Activated naive CD4-positive, alpha-beta T cell treated with anti-CD3 and anti-CD28 coated beads, Interleukin-2, amount 50 U/mL, for 24 hours (primary cell): Measurements from ENCODE around the gene PIH1D2.
"Not testable (repeated sequence)": the region's sequence is repeated elsewhere in the genome, so short reads cannot be mapped to it uniquely, and the experiment has no call there.

ENCODE experiments used
- H3K27ac Mint-ChIP-seq: one replicate; pipeline ENCODE4 v1.8.0; 2021; ENCODE audit warnings: mild to moderate bottlenecking, mixed read lengths
- H3K27me3 Mint-ChIP-seq: one replicate; pipeline ENCODE4 v1.8.0; 2021; ENCODE audit warnings: mixed read lengths
- H3K36me3 Mint-ChIP-seq: one replicate; pipeline ENCODE4 v1.8.0; 2021; ENCODE audit warnings: mixed read lengths
- H3K4me1 Mint-ChIP-seq: one replicate; pipeline ENCODE4 v1.8.0; 2021; ENCODE audit warnings: mixed read lengths
- H3K4me3 Mint-ChIP-seq: one replicate; pipeline ENCODE4 v1.8.0; 2021; ENCODE audit warnings: mild to moderate bottlenecking, mixed read lengths
- H3K9me3 Mint-ChIP-seq: one replicate; pipeline ENCODE4 v1.8.0; 2021; ENCODE audit warnings: mixed read lengths

The PIH1D2 gene

GRCh38 chr11:112086422-112087191 is 12.8 kb upstream of the PIH1D2 start, which contains the start of the genes SDHD and TIMM8B:
SDHD (plus strand) TSS chr11:112086873; CDS start chr11:112086908, 35 bp downstream.
TIMM8B (minus strand) TSS chr11:112086756; CDS start chr11:112086723, 33 bp downstream.
- H3K9me3 Mint-ChIP-seq = no peaks in the 10 kb centered on the region
- H3K4me1 Mint-ChIP-seq = peaks cover 63% of the 10 kb centered on the region
- H3K36me3 Mint-ChIP-seq = peaks cover 48% of the 10 kb centered on the region
- no peaks in the 10 kb centered on the region for H3K27me3 Mint-ChIP-seq
- H3K4me3 Mint-ChIP-seq = peak within 1 kb of the TSS; percentile 100
- H3K27ac Mint-ChIP-seq = peak within 1 kb of the TSS; percentile 100

DNA sequence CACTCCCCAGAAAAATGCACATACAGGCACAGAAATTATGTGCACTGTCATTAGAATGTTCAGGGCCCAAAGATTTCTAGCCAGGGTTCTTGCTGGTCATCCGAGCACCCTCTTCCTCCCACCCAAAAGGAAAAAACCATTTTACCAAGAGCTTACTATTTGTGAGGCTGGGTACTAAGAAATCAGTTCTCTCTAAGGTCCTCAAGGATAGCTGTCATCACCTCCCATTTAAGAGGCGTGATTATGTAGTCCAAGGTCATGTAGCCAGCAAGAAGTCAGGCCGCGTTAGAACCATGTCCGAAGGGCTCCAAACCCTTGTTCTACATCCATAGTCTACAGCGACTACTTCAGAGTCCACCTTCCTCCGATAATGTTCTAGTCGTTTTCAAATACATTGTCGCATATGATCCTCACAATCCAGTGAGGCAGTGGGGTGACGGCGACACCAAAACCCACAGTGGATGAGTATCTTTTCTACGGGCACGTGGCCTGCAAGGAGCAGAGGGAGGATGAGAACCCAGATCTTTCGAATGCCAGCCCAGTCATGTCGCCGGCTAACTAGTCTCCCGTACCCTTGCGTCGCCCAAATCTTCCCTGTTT is 12.1 kb upstream of the PIH1D2 start:
- no peaks in the 10 kb centered on the region for H3K27me3 Mint-ChIP-seq
- H3K36me3 Mint-ChIP-seq = peaks cover 41% of the 10 kb centered on the region
- peak overlapping the region; percentile 100 for H3K27ac Mint-ChIP-seq
- H3K4me3 Mint-ChIP-seq = peak overlapping the region; percentile 100
- peaks cover 57% of the 10 kb centered on the region for H3K4me1 Mint-ChIP-seq
- H3K9me3 Mint-ChIP-seq = no peaks in the 10 kb centered on the region

DNA sequence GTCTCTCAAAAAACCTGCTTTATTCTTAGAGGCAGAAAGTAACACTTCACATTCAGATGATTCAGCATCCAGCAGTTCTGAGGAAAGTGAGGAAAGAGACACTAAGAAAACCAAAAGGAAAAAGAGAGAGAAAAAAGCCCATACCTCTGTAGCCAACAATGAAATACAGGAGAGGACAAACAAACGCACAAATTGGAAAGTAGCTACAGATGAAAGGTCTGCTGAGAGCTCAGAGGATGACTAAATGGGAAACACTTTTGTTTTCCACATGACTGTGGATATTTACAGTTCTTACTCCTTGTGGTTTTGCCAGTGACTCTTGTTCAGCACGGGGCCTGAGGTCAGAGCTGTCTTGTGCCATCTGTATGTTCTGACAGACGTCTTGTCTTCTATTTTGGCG is 8.9 kb upstream of the PIH1D2 start:
- H3K36me3 Mint-ChIP-seq = peaks cover 25% of the 10 kb centered on the region
- H3K4me3 Mint-ChIP-seq = no peak overlapping the region
- peak overlapping the region; percentile 82 for H3K27ac Mint-ChIP-seq
- no peaks in the 10 kb centered on the region for H3K9me3 Mint-ChIP-seq
- no peaks in the 10 kb centered on the region for H3K27me3 Mint-ChIP-seq
- peaks cover 36% of the 10 kb centered on the region for H3K4me1 Mint-ChIP-seq

- no peak overlapping the region for H3K27ac Mint-ChIP-seq
- H3K9me3 Mint-ChIP-seq = no peaks in the 10 kb centered on the region
- H3K4me1 Mint-ChIP-seq = no peaks in the 10 kb centered on the region
- H3K27me3 Mint-ChIP-seq = no peaks in the 10 kb centered on the region
- H3K4me3 Mint-ChIP-seq = no peak overlapping the region
- H3K36me3 Mint-ChIP-seq = peaks cover 4% of the 10 kb centered on the region
These were observed 10.9 kb downstream of the PIH1D2 start for GRCh38 chr11:112062923-112063322.

- Mint-ChIP-seq H3K27me3 (no peaks in the 10 kb centered on the region), H3K36me3 (peaks cover 18% of the 10 kb centered on the region), H3K4me1 (peaks cover 7% of the 10 kb centered on the region), H3K4me3 (no peak overlapping the region), H3K27ac (no peak overlapping the region), H3K9me3 (no peaks in the 10 kb centered on the region)
These were observed 15.7 kb downstream of the PIH1D2 start for GRCh38 chr11:112058103-112058502.

- Mint-ChIP-seq H3K4me1 (peaks cover 7% of the 10 kb centered on the region), H3K36me3 (peaks cover 18% of the 10 kb centered on the region), H3K4me3 (no peak overlapping the region), H3K27ac (peak overlapping the region; percentile 41), H3K9me3 (no peaks in the 10 kb centered on the region), H3K27me3 (no peaks in the 10 kb centered on the region)
These were observed 16.6 kb downstream of the PIH1D2 start for GRCh38 chr11:112057170-112057569.

DNA sequence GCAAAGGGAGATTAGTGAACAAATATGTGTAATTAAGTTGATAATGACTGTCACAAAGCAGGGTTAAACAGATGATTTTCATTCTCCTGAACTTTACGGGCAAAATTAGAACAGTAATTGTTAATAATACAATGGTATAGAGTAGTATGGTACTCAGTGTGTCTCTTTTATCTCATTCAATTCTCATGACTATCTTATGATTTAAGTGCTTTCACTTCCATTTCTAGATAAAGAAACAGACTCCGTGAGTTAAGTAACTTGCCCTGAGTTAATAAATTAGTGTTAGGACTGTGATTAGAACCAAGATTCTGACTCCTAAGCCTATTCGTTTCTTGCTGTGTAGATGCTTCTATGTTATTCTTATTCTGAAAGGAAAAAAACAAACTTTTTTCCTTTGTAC is 22.0 kb downstream of the PIH1D2 start:
- H3K27ac Mint-ChIP-seq = no peak overlapping the region
- H3K9me3 Mint-ChIP-seq = no peaks in the 10 kb centered on the region

DNA sequence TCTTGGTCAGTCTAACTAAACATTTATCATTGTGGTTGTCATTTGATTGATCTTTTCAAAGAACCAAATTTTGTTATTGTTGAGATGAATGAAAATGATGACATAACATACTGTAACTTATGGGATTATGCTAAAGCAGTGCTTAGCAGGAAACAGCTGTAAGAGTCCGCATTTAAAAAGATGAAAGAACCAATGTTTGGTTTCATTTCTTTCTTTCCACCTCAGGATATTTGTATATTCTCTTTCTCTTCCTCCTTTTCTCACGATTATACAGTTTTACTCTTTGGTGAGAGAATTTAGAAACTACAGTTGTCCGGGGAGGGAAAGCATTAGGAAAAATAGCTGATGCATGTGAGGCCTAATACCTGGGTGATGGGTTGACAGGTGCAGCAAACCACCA is 23.1 kb downstream of the PIH1D2 start:
- Mint-ChIP-seq H3K36me3 (peaks cover 42% of the 10 kb centered on the region), H3K27me3 (no peaks in the 10 kb centered on the region), H3K4me3 (no peak overlapping the region), H3K9me3 (no peaks in the 10 kb centered on the region), H3K4me1 (peaks cover 39% of the 10 kb centered on the region), H3K27ac (no peak overlapping the region)

More for the DNA sequence above, 22.0 kb downstream of the PIH1D2 start:
- Mint-ChIP-seq H3K4me3 (no peak overlapping the region), H3K27me3 (no peaks in the 10 kb centered on the region), H3K36me3 (peaks cover 39% of the 10 kb centered on the region), H3K4me1 (peaks cover 38% of the 10 kb centered on the region)

- no peak overlapping the region for H3K27ac Mint-ChIP-seq
- H3K4me3 Mint-ChIP-seq = no peak overlapping the region
- H3K9me3 Mint-ChIP-seq = no peaks in the 10 kb centered on the region
- peaks cover 47% of the 10 kb centered on the region for H3K36me3 Mint-ChIP-seq
- peaks cover 39% of the 10 kb centered on the region for H3K4me1 Mint-ChIP-seq
- H3K27me3 Mint-ChIP-seq = no peaks in the 10 kb centered on the region
These were observed 24.0 kb downstream of the PIH1D2 start for GRCh38 chr11:112049777-112050176.

- H3K27me3 Mint-ChIP-seq, H3K4me3 Mint-ChIP-seq, H3K9me3 Mint-ChIP-seq, H3K27ac Mint-ChIP-seq: not testable (repeated sequence)
- Mint-ChIP-seq H3K36me3 (peaks cover 49% of the 10 kb centered on the region), H3K4me1 (peaks cover 39% of the 10 kb centered on the region)
These were observed 25.6 kb downstream of the PIH1D2 start for GRCh38 chr11:112048256-112048655.

DNA sequence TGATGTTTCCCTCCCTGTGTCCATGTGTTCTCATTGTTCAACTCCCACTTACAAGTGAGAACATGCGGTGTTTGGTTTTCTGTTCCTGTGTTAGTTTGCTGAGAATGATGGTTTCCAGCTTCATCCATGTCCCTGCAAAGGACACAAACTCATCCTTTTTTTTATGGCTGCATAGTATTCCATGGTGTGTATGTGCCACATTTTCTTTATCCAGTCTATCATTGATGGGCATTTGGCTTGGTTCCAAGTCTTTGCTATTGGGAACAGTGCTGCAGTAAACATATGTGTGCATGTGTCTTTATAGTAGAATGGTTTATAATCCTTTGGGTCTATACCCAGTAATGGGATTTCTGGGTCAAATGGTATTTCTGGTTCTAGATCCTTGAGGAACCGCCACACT is 27.2 kb downstream of the PIH1D2 start:
- peaks cover 45% of the 10 kb centered on the region for H3K36me3 Mint-ChIP-seq
- H3K27me3 Mint-ChIP-seq = not testable (repeated sequence)

GRCh38 chr11:112044961-112045360 is 28.9 kb downstream of the PIH1D2 start:
- H3K4me3 Mint-ChIP-seq = no peak overlapping the region
- peaks cover 44% of the 10 kb centered on the region for H3K36me3 Mint-ChIP-seq
- no peaks in the 10 kb centered on the region for H3K27me3 Mint-ChIP-seq
- no peaks in the 10 kb centered on the region for H3K9me3 Mint-ChIP-seq
- H3K4me1 Mint-ChIP-seq = peaks cover 48% of the 10 kb centered on the region
- H3K27ac Mint-ChIP-seq = no peak overlapping the region

More for the DNA sequence above, 27.2 kb downstream of the PIH1D2 start:
- H3K4me3 Mint-ChIP-seq, H3K27ac Mint-ChIP-seq, H3K9me3 Mint-ChIP-seq: not testable (repeated sequence)
- peaks cover 47% of the 10 kb centered on the region for H3K4me1 Mint-ChIP-seq

DNA sequence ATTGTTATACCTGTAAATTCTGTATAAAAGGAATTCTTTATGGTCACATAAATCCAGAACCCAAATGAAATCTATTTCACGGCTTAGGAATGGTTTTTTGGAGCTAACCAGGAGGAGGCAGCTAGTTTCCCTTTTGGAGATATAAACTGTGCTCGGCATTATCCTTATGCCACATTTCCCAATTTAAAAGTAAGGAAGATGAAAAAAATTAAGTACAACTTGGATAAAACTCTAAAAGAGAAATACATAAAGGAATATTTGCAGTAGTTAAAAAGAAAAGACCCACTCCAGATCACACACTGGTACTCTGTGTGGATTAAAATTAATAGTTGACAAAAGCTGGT is 30.9 kb downstream of the PIH1D2 start:
- H3K27me3 Mint-ChIP-seq = no peaks in the 10 kb centered on the region
- H3K36me3 Mint-ChIP-seq = peaks cover 36% of the 10 kb centered on the region
- H3K4me3 Mint-ChIP-seq = no peak overlapping the region
- H3K27ac Mint-ChIP-seq = peak overlapping the region; percentile 17
- H3K9me3 Mint-ChIP-seq = no peaks in the 10 kb centered on the region
- peaks cover 35% of the 10 kb centered on the region for H3K4me1 Mint-ChIP-seq

DNA sequence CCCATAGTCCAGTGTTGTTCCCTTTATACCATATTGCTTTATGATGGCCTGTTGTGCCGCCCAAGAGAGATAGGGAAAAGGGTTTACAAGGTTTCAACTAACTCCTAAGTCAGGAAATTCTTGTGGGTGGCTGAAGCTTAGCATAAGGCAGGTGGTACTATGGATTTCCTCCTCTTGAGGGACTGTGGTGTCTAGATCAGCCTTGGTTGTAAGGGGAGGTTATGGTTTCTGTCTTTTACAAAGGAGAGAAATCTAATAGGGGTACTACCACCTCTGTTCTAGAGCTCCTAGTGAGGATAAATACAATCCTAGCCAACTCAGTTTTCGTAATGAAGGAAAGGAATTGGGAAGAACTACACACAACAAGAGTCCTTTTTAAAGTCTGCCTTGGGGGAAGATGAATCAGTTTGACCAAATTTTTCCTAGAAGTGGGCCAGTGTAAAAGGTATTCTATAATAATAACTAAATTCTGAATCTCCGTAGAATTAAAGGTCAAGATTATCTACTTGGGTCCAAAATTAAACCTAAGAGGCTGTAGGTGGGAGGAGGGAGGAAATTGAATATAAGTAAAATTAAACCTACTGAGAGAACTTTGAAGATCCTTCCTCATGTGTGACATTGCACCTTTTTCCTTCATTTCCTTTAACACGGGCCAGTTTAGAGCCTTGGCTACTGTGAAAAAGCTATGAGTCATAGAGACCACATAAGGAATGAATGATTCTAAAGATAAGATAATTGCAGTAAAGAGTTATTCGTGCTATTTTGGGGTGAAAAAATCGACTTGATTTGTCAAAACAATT is 31.5 kb downstream of the PIH1D2 start:
- Mint-ChIP-seq H3K4me3 (no peak overlapping the region), H3K9me3 (no peaks in the 10 kb centered on the region), H3K36me3 (peaks cover 35% of the 10 kb centered on the region), H3K27me3 (no peaks in the 10 kb centered on the region), H3K27ac (peak overlapping the region; percentile 17), H3K4me1 (peaks cover 29% of the 10 kb centered on the region)

- Mint-ChIP-seq H3K36me3 (peaks cover 19% of the 10 kb centered on the region), H3K27ac (no peak overlapping the region), H3K27me3 (no peaks in the 10 kb centered on the region), H3K4me1 (peaks cover 20% of the 10 kb centered on the region), H3K9me3 (no peaks in the 10 kb centered on the region), H3K4me3 (no peak overlapping the region)
These were observed 36.3 kb downstream of the PIH1D2 start for GRCh38 chr11:112037527-112037926.

DNA sequence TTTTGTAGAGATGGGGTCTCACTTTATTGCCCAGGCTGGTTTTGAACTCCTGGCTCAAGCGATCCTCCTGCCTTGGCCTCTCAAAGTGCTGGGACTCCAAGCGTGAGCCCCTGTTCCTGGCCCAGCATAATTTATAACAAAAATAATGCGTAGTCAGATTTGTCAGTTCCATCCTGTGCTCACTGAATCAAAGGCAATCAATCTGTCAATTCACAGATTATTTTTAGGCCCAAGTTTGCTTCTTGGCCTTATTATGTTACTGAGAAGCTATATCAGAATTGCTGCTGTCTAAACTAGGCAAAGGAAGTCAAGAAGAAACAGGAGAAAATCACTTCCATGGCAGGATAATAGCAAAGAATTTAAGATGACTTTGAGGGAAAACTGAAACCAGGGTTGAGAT is 39.9 kb downstream of the PIH1D2 start:
- no peak overlapping the region for H3K4me3 Mint-ChIP-seq
- H3K27me3 Mint-ChIP-seq = no peaks in the 10 kb centered on the region
- peaks cover 16% of the 10 kb centered on the region for H3K36me3 Mint-ChIP-seq
- peaks cover 11% of the 10 kb centered on the region for H3K4me1 Mint-ChIP-seq
- no peaks in the 10 kb centered on the region for H3K9me3 Mint-ChIP-seq
- no peak overlapping the region for H3K27ac Mint-ChIP-seq
